ENCODE measurements around the gene UGGT1. TPM values are rescaled to one million over a fixed set of nuclear protein-coding genes. Genes with fewer than 3 reads are reported as not detected.

The UGGT1 gene
- total and polyA plus RNA-seq, 2 donors (not counting 3 experiments of a cell fraction or from before 2014, with no cell fraction given), result 27.6 to 83.2 TPM

GRCh38 chr2:128105072-128105471 lies 14.1 kb downstream of the UGGT1 start:
- TF ChIP-seq EZH2 (IDR thresholded peaks at IDR 0.05; ENCODE audit: borderline replicate concordance, low read depth, low read length, severe bottlenecking) (no peak), POLR2AphosphoS5 (IDR thresholded peaks at IDR 0.05; ENCODE audit: insufficient read depth, low read depth, low read length) (no peak)
- dilution Hi-C loops (cut with MboI; ENCODE audit: extremely low pct_ligation_motif_present, low sequenced_read_pairs) (no loop called here), intact Hi-C loops (cut with micrococcal nuclease) (no loop called here)
- Histone ChIP-seq H3K9me1 (replicated peaks; ENCODE audit: control insufficient read depth, extremely low read depth, insufficient read depth, low read length) (no peaks in the 10 kb centered on the region), H4K20me1 (replicated peaks; ENCODE audit: control insufficient read depth, extremely low read depth, insufficient read depth, low read length) (no peaks in the 10 kb centered on the region), H3K4me1 (ENCODE audit: control insufficient read depth, extremely low read depth, insufficient read depth, low read length) (no peaks in the 10 kb centered on the region), H3K36me3 (ENCODE audit: control insufficient read depth in 2 of 2, extremely low read depth in 1 of 2, insufficient read depth in 2 of 2, low read length in 2 of 2) (peaks cover under 1 to 7% of the 10 kb centered on the region in 2 experiments), H3K4me2 (ENCODE audit: insufficient read depth, low read length) (no peak overlapping the region), H3K27me3 (ENCODE audit: control insufficient read depth in 2 of 2, insufficient read depth in 2 of 2, low read length in 2 of 2) (no peaks in the 10 kb centered on the region), H3K9me3 (replicated peaks; ENCODE audit: control insufficient read depth, insufficient read depth, low read length) (no peaks in the 10 kb centered on the region), H2AFZ (ENCODE audit: low read depth, low read length) (no peak overlapping the region), H3K79me2 (ENCODE audit: control insufficient read depth, insufficient read depth, low read length) (peaks cover 26% of the 10 kb centered on the region), H3K27ac (ENCODE audit: insufficient read depth, low read depth, low read length) (no peak overlapping the region), H3K4me3 (replicated peaks in 1 of 3; ENCODE audit: insufficient read depth in 1 of 3, low read depth in 1 of 3, low read length in 3 of 3) (no peak overlapping the region), H3K9ac (replicated peaks; ENCODE audit: extremely low read depth, insufficient read depth, low read length) (no peak overlapping the region)
- no TSS peak for BruUV-seq (replicated peaks)
- ChIA-PET POLR2A (no interaction called here), CTCF (interaction anchor here (1.0 kb wide), 1 partner anchor 9 kb away, joined by 3 read pairs; no protein-coding TSS in a partner anchor)
- DNase-seq (ENCODE audit: low read depth, low spot score) (no peak), FAIRE-seq (no peak)

GRCh38 chr2:128108166-128108565 lies 17.2 kb downstream of the UGGT1 start:
- dilution Hi-C loops (cut with MboI; ENCODE audit: extremely low pct_ligation_motif_present, low sequenced_read_pairs) (no loop called here), intact Hi-C loops (cut with micrococcal nuclease) (no loop called here)
- H3K9me1 ChIP-seq (replicated peaks; ENCODE audit: control insufficient read depth, extremely low read depth, insufficient read depth, low read length), result no peaks in the 10 kb centered on the region
- peaks cover 6% of the 10 kb centered on the region for H3K79me2 ChIP-seq (ENCODE audit: control insufficient read depth, insufficient read depth, low read length)
- H3K27ac ChIP-seq (ENCODE audit: insufficient read depth, low read depth, low read length), result no peak overlapping the region
- no TSS peak for BruUV-seq (replicated peaks)
- H3K4me2 ChIP-seq (ENCODE audit: insufficient read depth, low read length), result no peak overlapping the region
- H3K9me3 ChIP-seq (replicated peaks; ENCODE audit: control insufficient read depth, insufficient read depth, low read length), result no peaks in the 10 kb centered on the region
- no peak for DNase-seq (ENCODE audit: low read depth, low spot score)
- H3K27me3 ChIP-seq (ENCODE audit: control insufficient read depth in 2 of 2, insufficient read depth in 2 of 2, low read length in 2 of 2), result no peaks in the 10 kb centered on the region
- FAIRE-seq, result no peak
- no peak for TF ChIP-seq POLR2AphosphoS5 (IDR thresholded peaks at IDR 0.05; ENCODE audit: insufficient read depth, low read depth, low read length)
- no peak for TF ChIP-seq GATA2 (IDR thresholded peaks at IDR 0.05; ENCODE audit: insufficient read depth, insufficient read length, low read depth, low read length)
- TF ChIP-seq MYC (IDR thresholded peaks at IDR 0.05; ENCODE audit: low read depth, low read length), result no peak
- no peak for TF ChIP-seq JUN (IDR thresholded peaks at IDR 0.05; ENCODE audit: borderline replicate concordance, insufficient read depth, insufficient read length, low read depth)
- TF ChIP-seq CTCF (IDR thresholded peaks at IDR 0.05; ENCODE audit: extremely low read depth in 1 of 2, insufficient read depth in 1 of 2, low read depth in 1 of 2, low read length in 2 of 2), result no peak
- no peak for TF ChIP-seq POLR2A (IDR thresholded peaks at IDR 0.05; ENCODE audit: low read depth, low read length)
- TF ChIP-seq FOS (IDR thresholded peaks at IDR 0.05; ENCODE audit: borderline replicate concordance, insufficient read depth, low read length), result no peak
- TF ChIP-seq EZH2 (IDR thresholded peaks at IDR 0.05; ENCODE audit: borderline replicate concordance, low read depth, low read length, severe bottlenecking), result no peak
- POLR2A ChIA-PET, result no interaction called here
- no peak overlapping the region for H3K4me3 ChIP-seq (replicated peaks in 1 of 3; ENCODE audit: insufficient read depth in 1 of 3, low read depth in 1 of 3, low read length in 3 of 3)
- H3K9ac ChIP-seq (replicated peaks; ENCODE audit: extremely low read depth, insufficient read depth, low read length), result no peak overlapping the region
- H3K36me3 ChIP-seq (ENCODE audit: control insufficient read depth in 2 of 2, extremely low read depth in 1 of 2, insufficient read depth in 2 of 2, low read length in 2 of 2), result peaks cover 5 to 6% of the 10 kb centered on the region in 2 experiments
- H4K20me1 ChIP-seq (replicated peaks; ENCODE audit: control insufficient read depth, extremely low read depth, insufficient read depth, low read length), result no peaks in the 10 kb centered on the region
- no peaks in the 10 kb centered on the region for H3K4me1 ChIP-seq (ENCODE audit: control insufficient read depth, extremely low read depth, insufficient read depth, low read length)
- CTCF ChIA-PET, result no interaction called here
- H2AFZ ChIP-seq (ENCODE audit: low read depth, low read length), result no peak overlapping the region

Measured in endothelial cell of umbilical vein (primary cell).